IPS-18a (cell line): Measurements from ENCODE around the gene GNG14.
"Not testable (repeated sequence)": the region's sequence is repeated elsewhere in the genome, so short reads cannot be mapped to it uniquely, and the experiment has no call there.

Source experiments
- H3K27ac ChIP-seq: one replicate; pipeline ENCODE4 v1.5.1; 2013; ENCODE audit warnings: low read length
- H3K27me3 ChIP-seq: one replicate; pipeline ENCODE4 v1.6.1; 2013; ENCODE audit warnings: mild to moderate bottlenecking, low read length; ENCODE audit not compliant: control insufficient read depth, insufficient read depth
- H3K36me3 ChIP-seq: one replicate; pipeline ENCODE4 v1.6.1; 2013; ENCODE audit warnings: low read depth, low read length; ENCODE audit not compliant: control insufficient read depth
- H3K4me1 ChIP-seq: one replicate; pipeline ENCODE4 v1.6.1; 2013; ENCODE audit warnings: low read depth, low read length; ENCODE audit not compliant: control insufficient read depth
- H3K4me3 ChIP-seq: one replicate; pipeline ENCODE4 v1.5.1; 2013; ENCODE audit warnings: low read length
- H3K9ac ChIP-seq: one replicate; pipeline ENCODE4 v1.6.1; 2013; ENCODE audit warnings: mild to moderate bottlenecking, low read length, moderate library complexity
- H3K9me3 ChIP-seq: one replicate; pipeline ENCODE4 v1.6.1; 2013; ENCODE audit warnings: low read depth, low read length; ENCODE audit not compliant: control insufficient read depth

The GNG14 gene

GRCh38 chr19:12668932-12669269, 18.9 kb upstream of the GNG14 start:
- no peaks in the 10 kb centered on the region for H3K27me3 ChIP-seq
- no peak overlapping the region for H3K27ac ChIP-seq
- H3K9me3 ChIP-seq: no peaks in the 10 kb centered on the region
- H3K9ac ChIP-seq: peak overlapping the region; percentile 78
- H3K4me3 ChIP-seq: peak overlapping the region; percentile 80
- no peaks in the 10 kb centered on the region for H3K4me1 ChIP-seq
- H3K36me3 ChIP-seq: peaks cover 7% of the 10 kb centered on the region

- H3K4me3 ChIP-seq: peak overlapping the region; percentile 80
- H3K4me1 ChIP-seq: no peaks in the 10 kb centered on the region
- H3K9me3 ChIP-seq: no peaks in the 10 kb centered on the region
- peak overlapping the region; percentile 94 for H3K27ac ChIP-seq
- peak overlapping the region; percentile 78 for H3K9ac ChIP-seq
- peaks cover 13% of the 10 kb centered on the region for H3K36me3 ChIP-seq
- H3K27me3 ChIP-seq: no peaks in the 10 kb centered on the region
Observed at GRCh38 chr19:12669270-12670158, 18.3 kb upstream of the GNG14 start.

DNA sequence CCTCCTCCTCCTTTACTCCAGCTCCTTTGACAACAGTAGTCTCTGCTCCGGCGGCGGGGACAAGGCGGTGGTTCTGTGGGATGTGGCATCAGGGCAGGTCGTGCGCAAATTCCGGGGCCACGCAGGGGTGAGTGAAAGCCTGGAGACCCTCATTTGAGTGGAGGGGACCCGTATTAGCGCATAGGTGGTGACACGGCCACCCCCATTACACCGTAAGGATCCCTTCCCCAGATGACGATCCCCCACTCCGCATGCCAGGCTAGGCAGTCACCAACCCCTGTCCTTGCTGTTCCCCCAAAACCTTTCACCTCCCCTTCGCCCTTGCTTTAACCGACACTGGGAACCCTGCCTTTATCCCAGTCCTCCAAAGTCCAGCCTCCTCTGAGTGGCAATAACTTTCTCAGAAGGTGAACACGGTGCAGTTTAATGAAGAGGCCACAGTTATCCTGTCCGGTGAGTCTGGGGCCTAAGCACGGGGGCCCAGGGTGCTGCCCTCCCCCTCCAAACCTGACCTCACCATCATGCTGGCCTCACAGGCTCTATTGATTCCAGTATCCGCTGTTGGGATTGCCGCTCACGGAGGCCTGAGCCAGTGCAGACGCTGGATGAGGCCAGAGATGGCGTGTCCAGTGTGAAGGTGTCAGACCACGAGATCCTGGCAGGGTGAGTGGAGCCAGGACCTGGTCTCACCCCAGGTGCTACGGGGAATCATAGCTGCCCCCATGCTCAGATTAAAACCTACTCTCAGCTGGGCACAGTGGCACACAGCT, 17.5 kb upstream of the GNG14 start:
- H3K36me3 ChIP-seq: peaks cover 18% of the 10 kb centered on the region
- peak overlapping the region; percentile 78 for H3K9ac ChIP-seq
- peak overlapping the region; percentile 80 for H3K4me3 ChIP-seq
- no peaks in the 10 kb centered on the region for H3K9me3 ChIP-seq
- no peak overlapping the region for H3K27ac ChIP-seq
- no peaks in the 10 kb centered on the region for H3K27me3 ChIP-seq
- H3K4me1 ChIP-seq: no peaks in the 10 kb centered on the region

DNA sequence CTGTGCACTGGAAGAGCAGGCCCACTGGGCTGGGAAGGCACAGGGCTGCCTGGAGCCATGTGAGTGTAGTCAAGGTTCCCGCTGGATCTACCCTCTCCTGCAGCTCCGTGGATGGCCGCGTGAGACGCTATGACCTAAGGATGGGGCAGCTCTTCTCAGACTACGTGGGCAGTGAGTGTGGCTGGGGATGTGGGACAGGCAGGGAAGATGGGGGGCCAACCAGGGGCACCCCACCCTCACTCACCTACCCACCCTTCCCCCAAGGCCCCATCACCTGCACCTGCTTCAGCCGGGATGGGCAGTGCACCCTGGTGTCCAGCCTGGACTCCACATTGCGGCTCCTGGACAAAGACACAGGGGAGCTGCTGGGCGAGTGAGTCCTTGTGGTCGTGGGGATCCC, 15.1 kb upstream of the GNG14 start:
- peaks cover 38% of the 10 kb centered on the region for H3K36me3 ChIP-seq

GRCh38 chr19:12675399-12675798, 12.4 kb upstream of the GNG14 start:
- H3K9ac ChIP-seq: no peak overlapping the region
- H3K4me3 ChIP-seq: no peak overlapping the region
- H3K36me3 ChIP-seq: peaks cover 58% of the 10 kb centered on the region
- H3K9me3 ChIP-seq: no peaks in the 10 kb centered on the region
- H3K4me1 ChIP-seq: no peaks in the 10 kb centered on the region
- H3K27ac ChIP-seq: no peak overlapping the region
- H3K27me3 ChIP-seq: no peaks in the 10 kb centered on the region

More for the DNA sequence above, 15.1 kb upstream of the GNG14 start:
- Histone ChIP-seq H3K27me3 (no peaks in the 10 kb centered on the region), H3K27ac (no peak overlapping the region), H3K4me3 (no peak overlapping the region), H3K4me1 (no peaks in the 10 kb centered on the region), H3K9ac (no peak overlapping the region), H3K9me3 (no peaks in the 10 kb centered on the region)

GRCh38 chr19:12675940-12676339, 11.9 kb upstream of the GNG14 start:
- Histone ChIP-seq H3K4me3 (no peak overlapping the region), H3K27ac (no peak overlapping the region), H3K36me3 (peaks cover 58% of the 10 kb centered on the region), H3K9me3 (no peaks in the 10 kb centered on the region), H3K4me1 (no peaks in the 10 kb centered on the region), H3K27me3 (no peaks in the 10 kb centered on the region), H3K9ac (no peak overlapping the region)

DNA sequence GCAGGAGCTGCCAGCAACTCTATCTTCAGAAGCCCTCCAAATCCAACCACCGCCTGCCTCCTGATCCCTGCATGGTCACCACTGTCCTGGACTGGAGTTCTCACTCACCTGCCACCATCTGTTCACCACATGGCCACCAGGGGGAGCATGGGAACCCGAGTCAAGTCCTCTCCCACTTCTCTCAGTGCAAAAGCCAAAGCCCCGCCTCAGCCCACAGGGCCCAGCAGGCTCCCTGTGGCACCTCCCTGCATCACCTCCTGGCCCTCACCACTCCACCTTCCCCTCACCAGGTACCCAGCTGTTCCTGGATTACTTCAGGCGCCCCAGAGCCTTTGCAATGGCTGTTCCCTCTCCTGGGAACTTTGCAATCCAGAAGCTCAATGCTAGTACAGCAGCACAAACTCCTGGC, 11.4 kb upstream of the GNG14 start:
- Histone ChIP-seq H3K9ac (no peak overlapping the region), H3K4me3 (no peak overlapping the region)

GRCh38 chr19:12676928-12677327, 10.9 kb upstream of the GNG14 start:
- H3K9ac ChIP-seq: no peak overlapping the region
- H3K27me3 ChIP-seq: no peaks in the 10 kb centered on the region
- no peaks in the 10 kb centered on the region for H3K4me1 ChIP-seq
- H3K27ac ChIP-seq: no peak overlapping the region
- H3K9me3 ChIP-seq: no peaks in the 10 kb centered on the region
- H3K4me3 ChIP-seq: no peak overlapping the region
- peaks cover 58% of the 10 kb centered on the region for H3K36me3 ChIP-seq

More for the DNA sequence above, 11.4 kb upstream of the GNG14 start:
- Histone ChIP-seq H3K27ac (no peak overlapping the region), H3K27me3 (no peaks in the 10 kb centered on the region), H3K4me1 (no peaks in the 10 kb centered on the region), H3K9me3 (no peaks in the 10 kb centered on the region), H3K36me3 (peaks cover 58% of the 10 kb centered on the region)

GRCh38 chr19:12678039-12678438, 9.8 kb upstream of the GNG14 start:
- peaks cover 56% of the 10 kb centered on the region for H3K36me3 ChIP-seq
- H3K9me3 ChIP-seq, H3K4me1 ChIP-seq, H3K27ac ChIP-seq, H3K27me3 ChIP-seq, H3K9ac ChIP-seq, H3K4me3 ChIP-seq: not testable (repeated sequence)

- Histone ChIP-seq H3K27me3 (no peaks in the 10 kb centered on the region), H3K4me1 (no peaks in the 10 kb centered on the region), H3K9ac (no peak overlapping the region), H3K27ac (no peak overlapping the region), H3K9me3 (no peaks in the 10 kb centered on the region), H3K36me3 (peaks cover 43% of the 10 kb centered on the region), H3K4me3 (no peak overlapping the region)
Observed at GRCh38 chr19:12680034-12680433, 7.8 kb upstream of the GNG14 start.

- peak within 1 kb of the TSS; percentile 83 for H3K4me3 ChIP-seq
- H3K9me3 ChIP-seq: no peaks in the 10 kb centered on the region
- H3K27ac ChIP-seq: peak within 1 kb of the TSS; percentile 83
- no peaks in the 10 kb centered on the region for H3K27me3 ChIP-seq
- no peaks in the 10 kb centered on the region for H3K4me1 ChIP-seq
- H3K9ac ChIP-seq: peak within 1 kb of the TSS; percentile 96
- peaks cover 31% of the 10 kb centered on the region for H3K36me3 ChIP-seq
Observed at GRCh38 chr19:12681074-12681987, 6.5 kb upstream of the GNG14 start, which contains the start of gene DHPS. Gene DHPS (minus strand): TSS chr19:12681880. CDS start chr19:12681766, 114 bp downstream.
